Epithelial cell of proximal tubule (primary cell): ENCODE measurements around the gene RPS6KL1. TPM values are rescaled to one million over a fixed set of nuclear protein-coding genes. Genes with fewer than 3 reads are reported as not detected.

Source experiments
- DNase-seq: peaks from one replicate; pipeline ENCODE4 v3.0.0-alpha.2; 2011; ENCODE audit warnings: low read depth
- H3K4me3 ChIP-seq: 2 replicates; pipeline ENCODE4 v1.5.1; 2011; ENCODE audit warnings: low read depth, mild to moderate bottlenecking, low read length
- CTCF ChIP-seq: conservative IDR thresholded peaks from 2 replicates; pipeline ENCODE4 v1.5.1; 2012; ENCODE audit warnings: low read depth, mild to moderate bottlenecking, low read length
- total RNA-seq: library from RNA; depleted of rRNA; stranded (reverse); fragments of >200 nt; gene quantifications from 2 replicates; pipeline ENCODE4 v1.2.3, GENCODE V29; 2015

Gene RPS6KL1
- total RNA-seq, 1 donor from 2014 or later, result 18.7 TPM

GRCh38 chr14:74858022-74858421, 65.0 kb downstream of the RPS6KL1 start:
- H3K4me3 ChIP-seq, result no peak overlapping the region
- DNase-seq, result no peak
- TF ChIP-seq CTCF, result no peak

- DNase-seq, result no peak
- H3K4me3 ChIP-seq, result no peak overlapping the region
- no peak for TF ChIP-seq CTCF
Observed at GRCh38 chr14:74856366-74856765, 66.7 kb downstream of the RPS6KL1 start.

- no peak for TF ChIP-seq CTCF
- no peak for DNase-seq
- H3K4me3 ChIP-seq, result no peak overlapping the region
Observed at GRCh38 chr14:74855945-74856344, 67.1 kb downstream of the RPS6KL1 start.

- no peak overlapping the region for H3K4me3 ChIP-seq
- TF ChIP-seq CTCF, result no peak
Observed at GRCh38 chr14:74855021-74855420, 68.0 kb downstream of the RPS6KL1 start.

More at GRCh38 chr14:74855021-74855420, 68.0 kb downstream of the RPS6KL1 start:
- no peak for DNase-seq

Other genes starting within 250 kb of the RPS6KL1 start
- 28.9 and 35.7 TPM in 2 replicates for gene AREL1, start 210.2 kb downstream of the RPS6KL1 start, total RNA-seq
- gene FCF1, start 210.1 kb downstream of the RPS6KL1 start, total RNA-seq, result 21.4 and 22.9 TPM in 2 replicates
- 20.3 and 22.5 TPM in 2 replicates for gene YLPM1, start 159.9 kb downstream of the RPS6KL1 start, total RNA-seq
- not detected in 2 replicates for gene PROX2, start 47.1 kb downstream of the RPS6KL1 start, total RNA-seq
- 58.6 and 91.8 TPM in 2 replicates for gene DLST, start 41.3 kb downstream of the RPS6KL1 start, total RNA-seq
- 6.1 and 7.0 TPM in 2 replicates for gene PGF, start 32.3 kb upstream of the RPS6KL1 start, total RNA-seq
- gene EIF2B2, start 79.7 kb upstream of the RPS6KL1 start, total RNA-seq, result 52.5 and 73.9 TPM in 2 replicates
- gene MLH3, start 128.2 kb upstream of the RPS6KL1 start, total RNA-seq, result 10.3 and 10.7 TPM in 2 replicates
- 25.9 and 66.1 TPM in 2 replicates for gene ACYP1, start 140.8 kb upstream of the RPS6KL1 start, total RNA-seq
- gene ZC2HC1C, start 146.4 kb upstream of the RPS6KL1 start, total RNA-seq, result 1.9 and 2.2 TPM in 2 replicates
- 10.9 and 17.3 TPM in 2 replicates for gene NEK9, start 203.8 kb upstream of the RPS6KL1 start, total RNA-seq